H1 (cell line): ENCODE data around the gene ROR1.

Experiments
- BRCA1 ChIP-seq: IDR thresholded peaks from 2 replicates; pipeline ENCODE4 v1.6.1; 2012; ENCODE audit warnings: low read depth, low read length, improper control_type of control experiment
- CREB1 ChIP-seq: IDR thresholded peaks from 2 replicates; pipeline ENCODE4 v1.6.1; 2012; ENCODE audit warnings: inconsistent platforms
- JUND ChIP-seq: IDR thresholded peaks from 2 replicates; pipeline ENCODE4 v1.6.1; 2011; ENCODE audit warnings: mild to moderate bottlenecking, improper control_type of control experiment, low read length
- POLR2AphosphoS5 ChIP-seq: IDR thresholded peaks from 2 replicates; pipeline ENCODE4 v1.6.1; 2011; ENCODE audit warnings: low read depth, low read length

DNA sequence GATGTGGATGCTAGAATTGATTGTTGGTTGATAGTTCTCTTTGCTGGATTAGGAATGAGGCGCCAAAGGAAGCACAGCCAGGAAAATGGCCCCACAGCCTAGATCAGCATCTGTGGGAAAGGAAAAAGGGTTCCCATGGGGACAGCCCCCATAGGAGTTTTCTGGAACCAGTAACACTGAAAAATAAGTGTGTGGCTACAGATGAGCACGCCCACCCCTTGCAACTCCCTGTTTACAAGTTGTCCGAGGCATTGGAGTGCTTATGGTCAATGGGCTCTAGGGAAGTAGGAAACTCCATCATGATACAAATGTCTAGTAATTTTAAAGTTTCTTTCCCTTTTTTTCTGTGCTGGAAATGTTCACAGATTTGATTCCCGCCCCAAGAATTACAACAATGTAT lies 405.8 kb downstream of the ROR1 start:
- TF ChIP-seq BRCA1 (no peak), JUND (no peak), POLR2AphosphoS5 (no peak), CREB1 (no peak)
